HEK293 (cell line): ENCODE measurements around the gene LZTR1.

Source experiments
- BCL11B ChIP-seq: fragments of 450-650 bp; formaldehyde crosslinking; IDR thresholded peaks from 2 replicates; pipeline ENCODE4 v1.5.1; 2016; ENCODE audit warnings: low read depth, missing biosample characterization, missing genetic modification characterization
- ZNF677 ChIP-seq: fragments of 450-650 bp; IDR thresholded peaks from 2 replicates; pipeline ENCODE4 v1.5.0; 2018; ENCODE audit warnings: missing biosample characterization, mild to moderate bottlenecking, missing genetic modification characterization, moderate library complexity

- no peak for TF ChIP-seq ZNF677 (tag by site-specific recombination)
- TF ChIP-seq BCL11B = no peak
Observed at GRCh38 chr22:21033895-21034294, 51.8 kb downstream of the LZTR1 start.
